ENCODE measurements around the gene CHD9.

GRCh38 chr16:53121043-53121620 lies 66.3 kb downstream of the CHD9 start:
- no peak for TF ChIP-seq CTCF (IDR thresholded peaks at IDR 0.05)
- TF ChIP-seq POLR2A (IDR thresholded peaks at IDR 0.05): no peak
